Astrocyte (in vitro differentiated cells and primary cell): ENCODE measurements around the gene PRRT4.

Source experiments
- CTCF ChIP-seq: IDR thresholded peaks from 2 replicates; pipeline ENCODE4 v1.5.1; 2011; ENCODE audit warnings: low read depth, mild to moderate bottlenecking, inconsistent platforms, low read length, moderate library complexity; ENCODE audit not compliant: insufficient read depth
- EZH2 ChIP-seq: IDR thresholded peaks from 2 replicates; pipeline ENCODE4 v1.6.1; 2012; ENCODE audit warnings: mild to moderate bottlenecking, low read length, inconsistent platforms; ENCODE audit not compliant: insufficient read depth

GRCh38 chr7:128302139-128302538, 59.4 kb downstream of the PRRT4 start:
- no peak for TF ChIP-seq CTCF
- no peak for TF ChIP-seq EZH2
